Bronchial epithelial cell (primary cell): ENCODE measurements around the gene PPP4R1. TPM values are rescaled to one million over a fixed set of nuclear protein-coding genes. Genes with fewer than 3 reads are reported as not detected.
"Not testable (repeated sequence)": the region's sequence is repeated elsewhere in the genome, so short reads cannot be mapped to it uniquely, and the experiment has no call there.

Experiments used
- DNase-seq: peaks from one replicate; pipeline ENCODE4 v3.0.0-alpha.2; 2010; ENCODE audit warnings: low read depth
- FAIRE-seq: peaks from 2 replicates; lab custom pipeline; 2011; peaks lifted over from hg19 to GRCh38; lab: Jason Lieb, UNC
- H3K27me3 ChIP-seq: 2 replicates; pipeline ENCODE4 v1.5.1; 2011; ENCODE audit warnings: low read length; ENCODE audit not compliant: control insufficient read depth, insufficient read depth
- H3K36me3 ChIP-seq: 2 replicates; pipeline ENCODE4 v1.5.1; 2011; ENCODE audit warnings: low read length; ENCODE audit not compliant: control insufficient read depth, insufficient read depth
- H3K4me3 ChIP-seq: 2 replicates; pipeline ENCODE4 v1.5.1; 2011; ENCODE audit warnings: mild to moderate bottlenecking, low read depth, low read length, control low read depth
- CTCF ChIP-seq: IDR thresholded peaks from 2 replicates; pipeline ENCODE4 v1.5.1; 2011; ENCODE audit warnings: mild to moderate bottlenecking, moderate library complexity, low read length, control low read depth, inconsistent platforms; ENCODE audit not compliant: insufficient read depth, severe bottlenecking
- total RNA-seq: library from RNA; depleted of rRNA; stranded (reverse); fragments of >200 nt; gene quantifications from 2 replicates; pipeline ENCODE4 v1.2.1, GENCODE V29; 2014

Gene PPP4R1
- total RNA-seq, 1 donor from 2014 or later = 187 TPM

GRCh38 chr18:9643549-9643948 lies 29.2 kb upstream of the PPP4R1 start:
- DNase-seq (peak; percentile 99), FAIRE-seq (no peak)
- no peaks in the 10 kb centered on the region for H3K27me3 ChIP-seq
- no peak overlapping the region for H3K4me3 ChIP-seq
- H3K36me3 ChIP-seq = no peaks in the 10 kb centered on the region
- TF ChIP-seq CTCF = no peak

GRCh38 chr18:9642799-9643462 lies 28.6 kb upstream of the PPP4R1 start:
- H3K4me3 ChIP-seq = no peak overlapping the region
- no peaks in the 10 kb centered on the region for H3K27me3 ChIP-seq
- no peak for FAIRE-seq
- H3K36me3 ChIP-seq = no peaks in the 10 kb centered on the region
- no peak for TF ChIP-seq CTCF
- DNase-seq = peak; percentile 55

- not testable (repeated sequence) for FAIRE-seq, H3K27me3 ChIP-seq, H3K36me3 ChIP-seq, H3K4me3 ChIP-seq, DNase-seq
These were observed 26.7 kb upstream of the PPP4R1 start for GRCh38 chr18:9641081-9641480.

GRCh38 chr18:9638886-9639285 lies 24.5 kb upstream of the PPP4R1 start:
- Histone ChIP-seq H3K27me3 (no peaks in the 10 kb centered on the region), H3K4me3 (no peak overlapping the region), H3K36me3 (no peaks in the 10 kb centered on the region)
- no peak for TF ChIP-seq CTCF
- FAIRE-seq (no peak), DNase-seq (peak; percentile 88)

GRCh38 chr18:9637036-9637767 lies 22.8 kb upstream of the PPP4R1 start:
- TF ChIP-seq CTCF = no peak
- Histone ChIP-seq H3K36me3 (no peaks in the 10 kb centered on the region), H3K4me3 (no peak overlapping the region), H3K27me3 (no peaks in the 10 kb centered on the region)
- no peak for FAIRE-seq
- DNase-seq = peak; percentile 56

GRCh38 chr18:9634856-9635255 lies 20.5 kb upstream of the PPP4R1 start:
- TF ChIP-seq CTCF = no peak
- Histone ChIP-seq H3K27me3 (no peaks in the 10 kb centered on the region), H3K36me3 (no peaks in the 10 kb centered on the region), H3K4me3 (no peak overlapping the region)
- DNase-seq (no peak), FAIRE-seq (no peak)
